Stimulated activated CD8-positive, alpha-beta memory T cell treated with anti-CD3 and anti-CD28 coated beads, Interleukin-2, amount 100 ng/mL, for 1 hour (primary cell): ENCODE measurements around the gene ID4.

Experiments used
- DNase-seq, 2 donors: peaks; one replicate each; pipeline ENCODE4 v3.0.0-alpha.2; 2020; ENCODE audit warnings: low read depth in 2 of 2

The ID4 gene

GRCh38 chr6:19836799-19837510 is at the start of gene ID4:
Gene ID4 (plus strand): TSS chr6:19837370. CDS start chr6:19837755, 385 bp downstream.
- no peak for DNase-seq

- DNase-seq = no peak
Observed at GRCh38 chr6:19788686-19789085, 48.5 kb upstream of the ID4 start.

GRCh38 chr6:19789100-19789803 is 47.9 kb upstream of the ID4 start:
- no peak for DNase-seq

GRCh38 chr6:19791267-19791666 is 45.9 kb upstream of the ID4 start:
- DNase-seq = no peak

GRCh38 chr6:19795211-19795610 is 42.0 kb upstream of the ID4 start:
- no peak for DNase-seq

GRCh38 chr6:19796452-19796851 is 40.7 kb upstream of the ID4 start:
- DNase-seq = no peak

GRCh38 chr6:19798362-19798761 is 38.8 kb upstream of the ID4 start:
- no peak for DNase-seq

GRCh38 chr6:19802656-19803055 is 34.5 kb upstream of the ID4 start:
- no peak for DNase-seq

- DNase-seq = no peak
Observed at GRCh38 chr6:19803331-19804204, 33.6 kb upstream of the ID4 start.

- DNase-seq = no peak
Observed at GRCh38 chr6:19804205-19805128, 32.7 kb upstream of the ID4 start.

GRCh38 chr6:19805129-19805481 is 32.1 kb upstream of the ID4 start:
- no peak for DNase-seq

GRCh38 chr6:19806971-19807396 is 30.2 kb upstream of the ID4 start:
- no peak for DNase-seq

- no peak for DNase-seq
Observed at GRCh38 chr6:19811397-19812079, 25.6 kb upstream of the ID4 start.

GRCh38 chr6:19812512-19813119 is 24.6 kb upstream of the ID4 start:
- no peak for DNase-seq

- DNase-seq = no peak
Observed at GRCh38 chr6:19818805-19819204, 18.4 kb upstream of the ID4 start.

GRCh38 chr6:19824058-19824807 is 12.9 kb upstream of the ID4 start:
- no peak for DNase-seq

GRCh38 chr6:19827247-19827646 is 9.9 kb upstream of the ID4 start:
- DNase-seq = no peak

- DNase-seq = no peak
Observed at GRCh38 chr6:19827903-19828302, 9.3 kb upstream of the ID4 start.

GRCh38 chr6:19830171-19830570 is 7.0 kb upstream of the ID4 start:
- no peak for DNase-seq

- no peak for DNase-seq
Observed at GRCh38 chr6:19831358-19831757, 5.8 kb upstream of the ID4 start.
